HEK293T (cell line): ENCODE data around the gene GRID1.

ENCODE experiments used
- CTCF ChIA-PET: fragments of 350-600 bp; formaldehyde crosslinking; extraction: SDS; loops from one replicate; lab custom pipeline; 2021; ENCODE audit warnings: antibody characterized with exemption, inconsistent platforms; lab: Yijun Ruan, JAX
- POLR2A ChIA-PET: fragments of 350-600 bp; formaldehyde crosslinking; extraction: SDS; loops from one replicate; lab custom pipeline; 2020; ENCODE audit warnings: antibody characterized with exemption, inconsistent platforms; lab: Yijun Ruan, JAX
- DNase-seq: peaks from one replicate; pipeline ENCODE4 v3.0.0; 2012; ENCODE audit warnings: mixed read lengths; ENCODE audit errors: extremely low spot score
- ARNT ChIP-seq: fragments of 450-650 bp; IDR thresholded peaks from 2 replicates; pipeline ENCODE4 v1.6.1; 2017; ENCODE audit warnings: mild to moderate bottlenecking
- BHLHE40 ChIP-seq: fragments of 450-650 bp; IDR thresholded peaks from 2 replicates; pipeline ENCODE4 v1.6.1; 2016; ENCODE audit warnings: mild to moderate bottlenecking, moderate library complexity, borderline replicate concordance
- CTBP1 ChIP-seq: fragments of 450-650 bp; IDR thresholded peaks from 2 replicates; pipeline ENCODE4 v1.6.1; 2016; ENCODE audit warnings: borderline replicate concordance
- ELF4 ChIP-seq: fragments of 450-650 bp; IDR thresholded peaks from 2 replicates; pipeline ENCODE4 v1.6.1; 2017; ENCODE audit warnings: antibody characterized with exemption
- FOXA1 ChIP-seq: fragments of 450-650 bp; IDR thresholded peaks from 2 replicates; pipeline ENCODE4 v1.6.1; 2016; ENCODE audit warnings: mild to moderate bottlenecking
- FOXK2 ChIP-seq: fragments of 450-650 bp; IDR thresholded peaks from 2 replicates; pipeline ENCODE4 v1.6.1; 2016; ENCODE audit warnings: mild to moderate bottlenecking
- FOXM1 ChIP-seq: fragments of 450-650 bp; IDR thresholded peaks from 2 replicates; pipeline ENCODE4 v1.6.1; 2017; ENCODE audit warnings: mild to moderate bottlenecking, borderline replicate concordance
- HDGF ChIP-seq: fragments of 450-650 bp; IDR thresholded peaks from 2 replicates; pipeline ENCODE4 v1.6.1; 2017; ENCODE audit warnings: antibody characterized with exemption, borderline replicate concordance
- L3MBTL2 ChIP-seq: fragments of 450-650 bp; conservative IDR thresholded peaks from 2 replicates; pipeline ENCODE4 v1.6.1; 2016; ENCODE audit warnings: mild to moderate bottlenecking
- LEF1 ChIP-seq: fragments of 450-650 bp; IDR thresholded peaks from 2 replicates; pipeline ENCODE4 v1.6.1; 2017; ENCODE audit warnings: mild to moderate bottlenecking, borderline replicate concordance
- NFRKB ChIP-seq: fragments of 450-650 bp; IDR thresholded peaks from 2 replicates; pipeline ENCODE4 v1.6.1; 2016; ENCODE audit warnings: mild to moderate bottlenecking, moderate library complexity
- PKNOX1 ChIP-seq: fragments of 450-650 bp; IDR thresholded peaks from 2 replicates; pipeline ENCODE4 v1.6.1; 2016
- SP1 ChIP-seq: fragments of 450-650 bp; IDR thresholded peaks from 2 replicates; pipeline ENCODE4 v1.6.1; 2017
- SUZ12 ChIP-seq: fragments of 450-650 bp; IDR thresholded peaks from 2 replicates; pipeline ENCODE4 v1.6.1; 2016; ENCODE audit warnings: mild to moderate bottlenecking
- TARDBP ChIP-seq: fragments of 450-650 bp; IDR thresholded peaks from 2 replicates; pipeline ENCODE4 v1.6.1; 2016
- ZNF384 ChIP-seq: fragments of 450-650 bp; IDR thresholded peaks from 2 replicates; pipeline ENCODE4 v1.6.1; 2016

Gene GRID1

DNA sequence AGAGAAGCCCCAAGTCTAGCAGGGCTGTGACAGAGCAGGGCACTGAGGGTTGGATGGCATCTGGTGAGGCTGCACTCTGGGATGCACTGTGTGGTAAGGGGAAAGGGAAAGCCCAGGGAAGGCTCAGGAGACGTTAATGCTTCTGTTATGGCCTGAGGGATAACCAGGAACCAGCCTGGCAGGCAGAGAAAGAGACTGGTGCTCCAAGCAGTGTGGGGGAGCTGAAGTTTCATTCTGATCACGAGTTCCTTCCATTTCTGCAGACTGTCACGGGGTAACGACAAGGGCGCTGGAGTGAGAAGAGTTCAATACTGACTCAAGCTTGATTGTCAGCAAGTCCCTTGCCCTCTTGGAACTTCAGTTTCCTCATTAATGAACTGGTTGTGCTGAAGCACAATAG lies 730.9 kb downstream of the GRID1 start:
- no peak for DNase-seq
- CTCF ChIA-PET: no interaction called here
- POLR2A ChIA-PET: no interaction called here
- TF ChIP-seq ZNF384 (no peak), ARNT (no peak), PKNOX1 (no peak), LEF1 (no peak), SUZ12 (no peak), SP1 (no peak), TARDBP (no peak), BHLHE40 (no peak), L3MBTL2 (no peak), HDGF (no peak), NFRKB (no peak)

- CTCF ChIA-PET: no interaction called here
- no peak for DNase-seq
- no peak for TF ChIP-seq TARDBP
- TF ChIP-seq ARNT: no peak
- POLR2A ChIA-PET: no interaction called here
Measured at GRCh38 chr10:85624511-85624910, 742.1 kb downstream of the GRID1 start.

DNA sequence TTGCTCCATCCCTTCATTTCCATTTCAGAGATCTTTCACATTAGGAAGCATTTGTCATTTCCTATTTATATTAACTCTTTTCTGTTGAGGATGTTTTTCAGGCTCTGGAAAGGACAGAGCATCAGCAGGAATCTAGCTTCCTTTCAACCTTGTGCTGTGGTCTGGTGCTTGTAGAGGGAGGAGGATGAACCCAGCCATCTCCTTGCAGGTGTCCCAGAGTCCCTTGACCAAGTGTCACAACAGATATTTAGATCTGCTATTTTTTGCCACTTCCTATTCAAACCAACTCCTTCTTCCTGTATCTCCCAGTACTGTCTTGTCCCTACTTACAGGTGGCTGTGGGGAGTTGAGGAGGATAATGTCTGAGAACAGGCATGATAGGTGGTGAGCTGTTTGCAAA lies 742.8 kb downstream of the GRID1 start:
- ChIA-PET POLR2A (no interaction called here), CTCF (no interaction called here)
- TF ChIP-seq FOXK2 (no peak), ZNF384 (no peak), SUZ12 (no peak), NFRKB (no peak), PKNOX1 (no peak), L3MBTL2 (no peak), SP1 (no peak), LEF1 (no peak), BHLHE40 (no peak), ELF4 (no peak), FOXA1 (no peak), TARDBP (no peak), ARNT (no peak), FOXM1 (no peak), CTBP1 (no peak), HDGF (no peak)

GRCh38 chr10:85623342-85623741 lies 743.3 kb downstream of the GRID1 start:
- CTCF ChIA-PET: no interaction called here
- no peak for DNase-seq
- POLR2A ChIA-PET: no interaction called here
- TF ChIP-seq BHLHE40: no peak
- TF ChIP-seq LEF1: no peak
- TF ChIP-seq TARDBP: no peak
- no peak for TF ChIP-seq SP1
- TF ChIP-seq FOXK2: no peak
- TF ChIP-seq SUZ12: no peak
- TF ChIP-seq FOXM1: no peak
- TF ChIP-seq HDGF: no peak
- TF ChIP-seq NFRKB: no peak
- no peak for TF ChIP-seq PKNOX1
- no peak for TF ChIP-seq ARNT
- TF ChIP-seq CTBP1: no peak
- TF ChIP-seq FOXA1: no peak

More for the DNA sequence above, 742.8 kb downstream of the GRID1 start:
- no peak for DNase-seq

GRCh38 chr10:85622425-85622824 lies 744.2 kb downstream of the GRID1 start:
- ChIA-PET POLR2A (no interaction called here), CTCF (no interaction called here)
- DNase-seq: no peak
- no peak for TF ChIP-seq TARDBP
- no peak for TF ChIP-seq ZNF384
- no peak for TF ChIP-seq LEF1
- TF ChIP-seq ARNT: no peak
- no peak for TF ChIP-seq HDGF
- TF ChIP-seq ELF4: no peak
- TF ChIP-seq SP1: no peak

DNA sequence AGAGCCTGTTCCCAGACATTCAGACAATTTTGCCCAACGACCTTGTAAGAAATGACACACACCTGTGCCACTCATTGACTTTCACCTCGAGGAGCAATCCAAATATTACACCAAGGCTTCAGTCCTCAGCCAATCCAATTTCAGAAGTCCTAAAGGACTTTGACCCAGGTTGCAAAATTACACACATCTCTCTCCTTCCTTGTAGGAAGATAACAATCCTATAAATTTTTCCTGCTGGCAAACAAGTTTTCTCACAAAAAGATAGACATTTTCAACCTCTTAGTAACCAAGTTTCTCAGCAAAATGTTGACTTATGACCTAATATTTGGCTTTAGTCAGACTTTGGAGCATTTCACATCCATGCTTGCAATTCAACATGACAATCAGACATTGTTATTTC lies 745.0 kb downstream of the GRID1 start:
- ChIA-PET CTCF (no interaction called here), POLR2A (no interaction called here)

More for the DNA sequence above, 745.0 kb downstream of the GRID1 start:
- TF ChIP-seq BHLHE40: no peak
- no peak for TF ChIP-seq HDGF
- TF ChIP-seq FOXK2: no peak
- TF ChIP-seq FOXM1: no peak
- TF ChIP-seq ARNT: no peak
- no peak for TF ChIP-seq L3MBTL2
- no peak for TF ChIP-seq SUZ12
- no peak for TF ChIP-seq CTBP1
- no peak for TF ChIP-seq TARDBP
- TF ChIP-seq FOXA1: no peak
- no peak for TF ChIP-seq ZNF384
- TF ChIP-seq NFRKB: no peak
- no peak for TF ChIP-seq SP1
- no peak for TF ChIP-seq LEF1
- TF ChIP-seq PKNOX1: no peak
- no peak for TF ChIP-seq ELF4
- DNase-seq: no peak
